Measurements from ENCODE around the gene SLC15A4.
"Not testable (repeated sequence)": the region's sequence is repeated elsewhere in the genome, so short reads cannot be mapped to it uniquely, and the experiment has no call there.

Gene SLC15A4

GRCh38 chr12:128843538-128843937 lies 19.8 kb upstream of the SLC15A4 start:
- DNase-seq: no peak

DNA sequence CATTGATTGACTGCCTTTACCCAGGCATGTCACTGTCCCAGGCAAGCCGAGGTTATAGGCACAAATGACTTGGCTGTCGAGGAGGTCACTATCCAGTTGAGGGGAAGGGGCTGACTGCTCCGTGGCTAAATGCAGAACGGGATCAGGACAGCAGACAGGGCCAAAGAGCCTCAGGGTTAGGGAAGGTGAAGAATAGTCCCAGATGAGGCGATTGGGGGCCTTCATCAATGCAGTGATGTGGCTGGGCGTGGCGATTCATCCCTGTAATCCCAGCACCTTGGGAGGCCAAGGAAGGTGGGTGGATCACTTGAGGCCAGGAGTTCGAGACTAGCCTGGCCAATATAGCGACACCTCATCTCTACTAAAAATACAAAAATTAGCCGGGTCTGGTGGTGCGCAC lies 18.8 kb upstream of the SLC15A4 start:
- no peak for DNase-seq

GRCh38 chr12:128840862-128841468 lies 17.2 kb upstream of the SLC15A4 start:
- DNase-seq: no peak

DNA sequence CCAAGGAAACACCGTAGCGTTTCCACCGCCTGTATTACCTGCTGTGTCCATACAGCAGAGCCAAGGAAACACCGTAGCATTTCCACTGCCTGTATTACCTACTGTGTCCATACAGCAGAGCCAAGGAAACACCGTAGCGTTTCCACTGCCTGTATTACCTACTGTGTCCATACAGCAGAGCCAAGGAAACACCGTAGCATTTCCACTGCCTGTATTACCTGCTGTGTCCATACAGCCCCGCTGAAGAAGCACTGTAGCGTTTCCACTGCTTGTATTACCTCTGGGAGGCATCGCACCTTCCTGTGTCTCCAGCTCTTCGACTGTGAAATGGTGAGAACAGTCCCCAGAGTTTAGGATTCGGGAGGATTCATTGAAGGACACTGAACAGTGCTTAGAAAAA lies 16.1 kb upstream of the SLC15A4 start:
- DNase-seq: not testable (repeated sequence)

DNA sequence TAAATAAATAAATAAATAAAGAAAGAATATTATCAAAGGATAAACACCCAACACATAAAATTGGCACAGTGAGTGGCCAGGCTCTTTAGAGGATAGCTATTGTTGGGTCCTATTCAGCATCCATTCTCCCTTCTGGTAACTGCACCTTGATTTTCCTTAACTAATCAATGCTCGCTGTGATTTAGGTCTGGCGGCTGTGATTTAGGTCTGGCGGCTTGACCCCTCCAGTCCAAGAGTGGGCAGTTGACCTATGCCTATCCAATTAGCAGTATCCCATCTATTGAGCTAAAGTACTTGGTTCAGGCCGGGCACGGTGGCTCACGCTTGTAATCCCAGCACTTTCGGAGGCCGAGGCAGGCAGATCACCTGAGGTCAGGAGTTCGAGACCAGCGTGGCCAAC lies 9.7 kb upstream of the SLC15A4 start:
- DNase-seq: no peak

GRCh38 chr12:128830505-128830893 lies 6.7 kb upstream of the SLC15A4 start:
- no peak for DNase-seq

GRCh38 chr12:128829861-128830504 lies 6.2 kb upstream of the SLC15A4 start:
- DNase-seq: no peak

DNA sequence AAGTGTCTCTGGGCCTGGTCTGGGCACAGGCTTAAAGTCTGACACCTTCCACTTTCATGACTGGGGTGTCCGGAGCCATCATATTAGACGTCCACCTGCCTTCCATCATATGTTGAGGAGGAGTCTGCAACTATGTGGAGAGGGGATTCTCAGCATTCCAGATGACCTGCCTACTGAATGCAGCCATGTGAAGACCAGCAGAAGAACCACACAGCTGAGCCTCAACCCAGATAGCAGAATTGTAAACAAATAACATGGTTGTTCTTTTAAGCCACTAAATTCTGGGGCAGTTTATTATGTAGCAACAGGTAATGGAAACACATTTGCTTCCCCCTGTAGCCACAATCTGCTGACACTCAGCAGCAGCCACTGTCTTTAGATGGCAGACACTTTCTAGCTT lies 4.0 kb upstream of the SLC15A4 start:
- DNase-seq: no peak

GRCh38 chr12:128825835-128826234 lies 2.1 kb upstream of the SLC15A4 start:
- DNase-seq: no peak

DNA sequence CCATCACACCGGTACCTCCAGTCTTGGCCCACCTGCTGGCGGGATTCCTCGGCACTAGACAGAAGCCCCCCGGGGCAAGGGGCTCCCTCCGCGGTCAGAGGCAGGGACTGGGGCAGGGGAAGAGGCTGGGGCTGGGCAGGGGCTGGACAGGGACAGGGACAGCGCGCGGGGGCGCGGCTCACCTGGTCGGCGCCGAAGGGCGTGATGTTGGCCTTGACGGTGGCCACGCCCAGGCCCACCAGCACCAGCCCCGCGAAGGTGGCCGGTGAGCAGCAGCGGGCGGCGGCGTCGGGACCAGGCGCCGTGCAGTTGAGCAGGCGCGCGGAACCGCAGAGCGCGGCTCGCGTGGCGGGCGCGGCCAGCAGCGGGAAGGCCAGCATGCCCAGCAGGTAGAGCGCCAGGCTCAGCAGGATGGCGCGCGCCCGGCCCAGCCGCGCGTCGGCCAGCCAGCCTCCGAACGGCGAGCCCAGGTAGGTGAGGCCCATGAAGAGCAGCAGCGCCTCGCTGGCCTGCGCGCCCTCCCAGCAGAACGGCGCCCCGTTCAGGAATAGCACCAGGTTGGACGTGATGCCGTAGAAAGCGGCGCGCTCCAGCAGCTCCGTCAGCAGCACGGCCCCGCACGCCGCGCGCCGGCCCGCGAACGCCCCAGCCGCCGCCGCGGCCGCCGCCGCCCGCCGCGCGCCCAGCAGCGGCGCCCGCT lies 392 bp downstream of the SLC15A4 start:
- DNase-seq: no peak

- DNase-seq: no peak
These were observed 2.9 kb downstream of the SLC15A4 start for GRCh38 chr12:128820723-128821432.

DNA sequence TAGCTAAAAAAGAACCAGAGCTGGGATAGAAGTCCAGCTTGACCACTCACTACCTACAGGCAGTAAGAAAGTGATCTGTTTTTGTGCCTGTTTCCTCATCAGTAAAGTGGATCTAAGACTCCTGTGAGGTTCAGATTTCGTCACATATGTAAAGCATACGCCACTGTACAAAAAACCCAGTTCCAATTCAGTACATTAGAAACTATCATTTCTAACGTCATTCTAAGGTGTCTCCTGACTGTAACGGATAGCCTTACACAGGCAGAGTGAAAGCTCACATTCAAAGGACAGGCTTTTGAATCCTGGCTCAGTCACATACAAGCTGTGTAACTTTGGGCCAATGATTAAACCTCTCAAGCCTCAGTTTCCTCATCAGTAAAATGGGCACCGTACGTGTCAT lies 3.5 kb downstream of the SLC15A4 start:
- no peak for DNase-seq

DNA sequence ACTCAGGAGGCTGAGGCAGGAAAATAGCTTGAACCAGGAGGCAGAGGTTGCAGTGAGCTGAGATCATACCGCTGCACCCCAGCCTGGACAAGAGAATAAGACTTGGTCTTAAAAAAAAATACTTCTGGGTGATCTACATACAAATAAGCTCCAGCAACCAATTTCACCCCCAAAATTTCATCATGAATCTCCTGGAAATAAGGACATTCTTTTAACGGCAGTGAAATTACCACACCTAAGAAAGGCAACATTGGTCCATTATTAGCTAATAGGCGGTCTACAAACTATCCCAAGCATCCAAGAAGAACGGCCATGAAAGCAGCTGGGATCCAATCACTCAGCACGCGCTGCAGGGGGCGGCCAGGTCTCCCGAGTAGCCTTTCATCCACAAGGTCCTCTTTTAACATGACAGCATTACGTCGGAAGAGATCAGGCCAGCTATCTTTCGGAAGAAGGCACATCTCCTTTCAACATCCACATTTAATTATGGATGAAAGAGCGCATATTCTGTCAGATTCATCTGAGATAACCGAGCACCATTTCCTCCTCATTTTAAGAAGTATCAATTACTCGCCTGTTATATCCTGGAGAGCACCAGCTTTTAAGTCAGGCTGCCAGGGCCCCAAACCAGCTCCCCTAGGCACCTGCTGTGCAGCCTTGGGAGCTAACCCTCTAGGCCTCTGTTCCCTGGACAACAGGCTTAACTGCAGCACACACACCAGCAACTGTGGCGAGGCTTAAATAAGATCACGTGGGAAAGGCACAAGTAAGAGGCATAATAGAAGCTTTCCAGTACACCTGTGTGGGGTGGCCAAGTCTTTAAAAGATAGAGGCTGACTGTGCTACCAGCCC lies 4.2 kb downstream of the SLC15A4 start:
- no peak for DNase-seq

DNA sequence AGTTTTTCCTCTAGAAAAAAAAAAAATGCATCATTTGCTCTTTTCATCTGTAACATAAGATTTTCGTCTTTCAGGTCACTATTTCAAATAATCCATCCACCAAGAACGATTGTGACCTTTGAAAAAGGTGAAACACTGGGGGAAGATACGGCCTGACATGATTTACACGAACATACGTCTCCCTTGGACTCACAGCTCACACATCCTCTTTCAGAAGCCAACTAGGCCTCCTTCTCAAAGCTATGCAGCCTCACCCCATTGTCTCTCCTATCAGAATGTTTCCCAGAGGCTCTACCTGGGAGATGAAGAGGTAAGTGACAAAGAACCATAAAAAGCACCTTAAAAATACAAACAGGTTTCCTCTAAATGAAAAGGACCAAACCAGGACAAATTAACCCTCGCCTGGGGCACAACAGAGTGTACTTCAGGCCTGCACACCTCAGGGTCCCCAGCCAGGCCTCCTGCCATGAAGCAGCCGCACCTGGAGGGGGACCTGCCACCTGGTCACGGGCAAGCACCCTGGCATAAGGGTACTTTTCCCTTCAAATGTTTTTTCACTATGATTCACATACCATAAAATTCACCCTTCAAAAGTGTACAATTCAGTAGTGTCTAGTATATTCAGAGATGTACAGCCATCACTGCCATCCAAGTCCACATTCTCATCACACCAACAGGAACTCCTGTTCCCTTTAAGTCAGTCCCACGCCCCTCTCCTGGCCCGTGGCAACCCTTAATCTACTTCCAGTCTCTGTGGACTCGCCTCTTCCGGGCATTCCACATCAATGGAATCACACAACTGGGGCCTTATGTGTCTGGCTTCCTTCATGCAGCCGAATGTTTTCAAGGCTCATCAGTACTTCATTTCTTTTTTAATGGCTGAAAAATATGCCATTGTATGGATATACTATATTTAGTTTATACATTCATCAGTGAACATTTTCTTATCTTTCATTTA lies 5.4 kb downstream of the SLC15A4 start:
- peak; percentile 84 for DNase-seq

DNA sequence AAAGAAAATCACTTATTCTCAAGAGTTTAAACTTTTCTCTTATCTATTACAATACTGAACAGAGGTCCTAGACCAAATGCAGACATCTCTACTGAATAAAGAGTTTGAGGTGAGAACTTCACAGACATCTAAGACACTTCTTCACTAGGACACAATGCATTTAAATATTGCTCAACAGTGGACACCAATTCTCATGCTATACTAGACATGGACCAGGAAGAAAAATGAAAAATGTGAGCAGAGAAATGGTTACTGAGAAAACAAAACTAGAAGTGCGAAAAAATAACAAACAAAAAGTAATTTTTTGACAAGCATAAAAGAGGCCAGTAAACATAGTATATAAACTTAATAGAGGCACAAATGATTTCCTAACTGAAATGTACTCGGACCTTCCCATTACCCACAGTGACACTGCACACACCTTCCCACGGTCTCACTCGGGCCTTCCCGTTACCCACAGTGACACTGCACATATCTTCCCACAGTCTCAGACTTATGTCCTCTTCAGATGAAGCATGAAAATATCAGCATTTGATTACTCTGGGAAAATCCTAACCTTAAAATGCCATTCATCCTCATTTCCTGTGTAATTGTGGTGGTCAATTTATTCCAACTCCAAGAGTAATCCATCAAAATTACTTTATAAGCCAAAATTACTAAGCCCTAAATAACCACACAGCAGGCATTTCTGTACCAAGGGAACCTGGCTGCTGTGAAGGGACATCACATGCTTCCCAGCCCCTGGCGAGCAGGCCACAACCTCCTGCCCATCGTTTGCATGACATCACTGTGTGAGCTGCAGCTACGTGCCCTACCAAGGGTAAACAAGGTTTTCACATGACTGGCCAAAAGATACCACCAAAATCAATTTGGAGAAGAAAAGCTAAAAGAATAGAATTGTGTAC lies 6.4 kb downstream of the SLC15A4 start:
- no peak for DNase-seq

DNA sequence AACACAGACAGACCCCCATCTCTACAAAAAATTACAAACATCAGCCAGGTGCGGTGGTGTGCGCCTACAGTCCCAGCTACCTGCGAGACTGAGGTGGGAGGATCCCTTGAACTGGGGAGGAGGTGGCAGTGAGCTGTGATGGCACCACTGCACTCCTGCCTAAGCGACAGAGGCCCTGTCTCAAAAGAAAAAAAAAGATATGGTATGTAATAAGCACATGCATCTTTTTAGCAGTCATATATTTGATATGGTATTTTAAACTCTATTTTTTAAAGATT lies 7.2 kb downstream of the SLC15A4 start:
- no peak for DNase-seq

GRCh38 chr12:128815779-128816642 lies 7.7 kb downstream of the SLC15A4 start:
- DNase-seq: no peak

- no peak for DNase-seq
These were observed 9.1 kb downstream of the SLC15A4 start for GRCh38 chr12:128814411-128815261.

GRCh38 chr12:128813883-128814282 lies 9.9 kb downstream of the SLC15A4 start:
- no peak for DNase-seq
